Measurements from ENCODE around the gene PRSS33.

The PRSS33 gene

DNA sequence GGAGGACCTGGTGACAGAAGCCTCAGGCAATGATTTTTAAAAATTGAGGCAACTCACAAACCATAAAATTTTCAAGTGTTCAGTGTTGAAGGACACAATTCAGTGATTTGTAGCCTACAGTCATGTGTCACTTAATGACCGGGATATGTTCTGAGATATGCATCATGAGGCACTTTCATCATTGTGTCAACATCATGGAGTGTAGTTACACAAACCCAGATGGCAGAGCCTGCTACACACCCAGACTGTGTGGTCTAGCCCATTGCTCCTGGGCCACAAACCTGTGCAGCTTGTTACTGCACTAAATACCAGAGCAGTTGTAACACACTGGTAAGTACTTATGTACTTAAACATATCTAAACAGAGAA is 12.5 kb upstream of the PRSS33 start:
- DNase-seq (ENCODE audit: low read depth in 4 of 4, low spot score in 1 of 4) = no peak

DNA sequence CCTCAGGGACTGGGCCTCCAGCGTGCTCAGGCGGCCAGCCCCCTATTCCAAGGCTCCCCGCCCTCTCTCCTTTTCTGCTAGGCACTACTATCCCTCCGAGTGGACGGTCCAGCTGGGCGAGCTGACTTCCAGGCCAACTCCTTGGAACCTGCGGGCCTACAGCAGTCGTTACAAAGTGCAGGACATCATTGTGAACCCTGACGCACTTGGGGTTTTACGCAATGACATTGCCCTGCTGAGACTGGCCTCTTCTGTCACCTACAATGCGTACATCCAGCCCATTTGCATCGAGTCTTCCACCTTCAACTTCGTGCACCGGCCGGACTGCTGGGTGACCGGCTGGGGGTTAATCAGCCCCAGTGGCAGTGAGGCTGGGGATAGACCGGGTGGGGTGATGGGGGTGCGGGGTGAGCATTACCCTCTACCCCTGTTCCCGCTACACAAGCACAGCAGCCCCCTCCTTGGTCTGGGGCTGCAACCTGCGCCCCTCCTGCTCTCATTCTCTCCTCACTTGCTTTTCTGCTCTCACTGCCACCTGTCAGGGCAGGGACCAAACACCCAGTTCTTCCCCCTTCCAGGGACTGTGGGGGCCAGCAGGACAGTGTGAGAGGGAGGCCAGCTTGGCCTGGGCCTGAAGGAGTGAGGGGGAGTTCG is 12.0 kb upstream of the PRSS33 start:
- DNase-seq (ENCODE audit: low read depth in 4 of 4, low spot score in 1 of 4) = no peak

DNA sequence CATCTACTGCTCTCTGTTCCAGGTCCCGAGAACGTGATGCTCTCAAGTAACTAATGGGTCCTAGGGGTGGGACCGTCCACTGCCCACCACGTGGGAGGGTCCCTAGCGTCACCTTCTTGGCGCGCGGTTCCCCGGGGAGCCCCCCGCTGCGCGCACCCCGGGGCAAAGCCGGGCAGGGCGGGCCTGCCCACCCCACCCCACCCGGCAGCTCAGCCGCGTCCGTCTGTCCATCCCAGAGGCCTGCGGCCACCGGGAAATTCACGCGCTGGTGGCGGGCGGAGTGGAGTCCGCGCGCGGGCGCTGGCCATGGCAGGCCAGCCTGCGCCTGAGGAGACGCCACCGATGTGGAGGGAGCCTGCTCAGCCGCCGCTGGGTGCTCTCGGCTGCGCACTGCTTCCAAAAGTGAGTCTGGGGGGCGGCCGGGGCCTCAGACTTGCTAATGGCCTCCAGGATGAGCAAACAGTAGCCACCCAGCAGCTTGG is 11.4 kb upstream of the PRSS33 start:
- no peak for DNase-seq (ENCODE audit: low read depth in 4 of 4, low spot score in 1 of 4)

DNA sequence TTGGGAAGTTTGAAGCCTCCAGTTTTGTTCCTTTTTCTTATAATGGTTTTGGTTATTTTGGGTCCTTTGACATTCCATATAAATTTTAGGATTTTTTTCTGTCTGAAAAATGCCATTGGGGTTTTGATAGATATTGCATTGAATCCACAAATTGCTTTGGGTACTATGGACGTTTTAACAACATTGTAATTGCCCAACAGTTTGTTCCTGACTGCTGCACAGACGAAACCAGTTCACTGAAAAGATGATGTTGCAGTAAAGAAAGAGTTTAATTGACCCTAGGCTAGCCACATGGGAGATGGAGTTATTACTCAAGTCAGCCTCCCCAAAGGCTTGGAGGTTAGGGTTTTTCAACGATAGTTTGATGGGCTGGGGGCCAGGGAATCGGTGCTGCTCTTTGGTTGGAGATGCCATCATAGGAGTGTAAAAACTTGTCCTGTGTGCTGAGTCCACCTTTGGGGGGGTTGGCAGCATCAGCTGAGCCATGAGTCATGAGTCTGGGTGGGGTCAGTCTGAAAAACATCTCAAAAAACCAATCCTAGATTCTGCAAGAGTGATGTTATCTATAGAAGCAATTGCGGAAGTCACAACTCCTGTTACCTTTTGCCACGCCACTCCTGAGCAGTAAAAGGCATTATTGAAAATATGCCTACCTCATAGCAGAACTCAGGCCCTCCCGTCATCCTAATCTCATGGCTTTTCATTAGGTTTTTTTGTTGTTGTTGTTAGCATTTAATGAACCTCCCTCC is 8.2 kb upstream of the PRSS33 start:
- DNase-seq (ENCODE audit: low read depth in 4 of 4, low spot score in 1 of 4) = no peak

DNA sequence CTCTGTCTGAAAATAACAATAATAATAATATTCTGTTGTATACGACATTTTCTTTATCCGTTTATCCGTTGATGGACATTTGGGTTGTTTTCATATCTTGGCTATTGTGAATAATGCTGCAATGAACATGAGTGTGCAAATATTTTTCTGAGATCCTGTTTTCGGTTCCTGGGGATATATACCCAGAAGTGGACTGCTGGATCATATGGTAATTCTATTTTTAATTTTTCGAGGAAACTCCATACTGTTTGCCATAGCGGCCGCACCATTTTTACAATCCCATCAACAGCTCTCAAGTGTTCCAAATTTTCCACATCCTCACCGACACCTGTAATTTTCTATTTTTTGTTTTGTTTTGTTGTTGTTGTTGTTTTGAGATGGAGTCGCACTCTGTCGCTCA is 5.6 kb upstream of the PRSS33 start:
- DNase-seq (ENCODE audit: low read depth in 4 of 4, low spot score in 1 of 4) = no peak

DNA sequence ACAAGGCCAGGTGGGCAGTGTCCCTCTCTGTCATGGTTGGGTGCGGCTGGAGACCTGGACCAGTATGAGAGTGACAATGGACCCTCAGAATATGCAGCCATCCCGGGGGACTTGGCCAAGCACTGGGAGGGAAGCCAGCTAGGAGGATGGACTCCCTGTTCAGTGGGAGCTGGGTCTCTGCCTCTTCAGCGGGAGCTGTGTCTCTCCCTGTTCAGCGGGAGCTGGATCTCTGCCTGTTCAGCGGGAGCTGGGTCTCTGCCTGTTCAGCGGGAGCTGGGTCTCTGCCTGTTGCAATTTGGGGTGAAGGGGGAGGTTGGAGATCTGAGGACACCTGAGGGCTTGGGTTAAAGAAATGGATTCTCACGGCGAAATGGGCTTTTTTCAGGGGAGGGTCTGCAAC is 3.8 kb upstream of the PRSS33 start:
- DNase-seq (ENCODE audit: low read depth in 4 of 4, low spot score in 1 of 4) = no peak

DNA sequence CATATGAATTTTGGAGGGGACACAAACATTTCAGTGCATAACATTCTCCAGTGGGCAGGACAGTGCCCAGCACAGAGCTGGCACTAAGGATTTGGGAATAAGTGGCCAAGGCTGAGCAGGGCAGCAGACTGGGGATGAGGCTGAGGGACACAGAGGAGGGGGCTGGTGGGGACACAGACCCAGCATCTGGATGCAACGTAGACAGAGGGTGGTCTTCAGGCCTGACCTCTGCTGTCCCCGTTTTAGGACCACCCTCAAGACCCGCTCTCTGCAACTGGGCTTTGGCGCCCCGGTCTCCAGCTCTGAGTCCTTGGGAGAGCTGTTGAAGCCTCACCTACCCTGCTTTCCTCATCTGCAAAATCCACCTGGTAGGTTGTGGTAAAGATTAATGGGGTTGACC is 3.3 kb upstream of the PRSS33 start:
- no peak for DNase-seq (ENCODE audit: low read depth in 4 of 4, low spot score in 1 of 4)

DNA sequence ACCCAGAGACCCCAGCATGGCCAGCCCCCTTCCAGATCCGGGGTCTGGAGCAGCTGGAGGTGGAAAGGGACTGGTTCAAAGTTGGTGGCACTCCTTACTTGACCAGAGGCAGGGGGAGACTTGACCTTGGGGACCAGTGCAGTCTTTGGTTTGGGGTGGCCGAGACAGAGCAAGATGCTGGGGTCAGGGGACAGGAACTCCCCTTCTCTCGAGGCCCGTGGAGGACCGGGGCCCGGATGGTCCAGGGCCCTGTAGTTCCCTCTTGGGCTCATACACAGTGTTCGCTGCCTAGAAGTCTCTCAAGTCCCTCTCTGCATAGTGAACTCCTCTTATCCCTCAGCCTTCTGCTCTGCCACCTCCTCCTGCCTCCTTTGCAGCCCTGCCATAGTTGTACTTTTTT is 601 bp upstream of the PRSS33 start:
- DNase-seq (ENCODE audit: low read depth in 4 of 4, low spot score in 1 of 4) = no peak

DNA sequence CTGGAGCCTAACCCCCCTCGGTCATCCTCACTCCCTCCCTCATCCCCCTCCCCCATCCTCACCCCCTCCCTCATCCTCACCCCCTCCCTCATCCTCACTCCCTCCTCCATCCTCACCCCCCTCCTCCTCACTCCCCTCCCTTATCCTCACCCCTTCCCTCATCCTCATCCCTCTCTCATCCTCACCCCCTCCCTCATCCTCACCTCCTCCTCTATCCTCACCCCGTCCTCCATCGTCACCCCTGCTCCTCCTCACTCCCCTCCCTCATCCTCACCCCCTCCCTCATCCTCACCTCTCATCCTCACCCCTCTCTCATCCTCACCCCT is 571 bp downstream of the PRSS33 start:
- no peak for DNase-seq (ENCODE audit: low read depth in 4 of 4, low spot score in 1 of 4)

DNA sequence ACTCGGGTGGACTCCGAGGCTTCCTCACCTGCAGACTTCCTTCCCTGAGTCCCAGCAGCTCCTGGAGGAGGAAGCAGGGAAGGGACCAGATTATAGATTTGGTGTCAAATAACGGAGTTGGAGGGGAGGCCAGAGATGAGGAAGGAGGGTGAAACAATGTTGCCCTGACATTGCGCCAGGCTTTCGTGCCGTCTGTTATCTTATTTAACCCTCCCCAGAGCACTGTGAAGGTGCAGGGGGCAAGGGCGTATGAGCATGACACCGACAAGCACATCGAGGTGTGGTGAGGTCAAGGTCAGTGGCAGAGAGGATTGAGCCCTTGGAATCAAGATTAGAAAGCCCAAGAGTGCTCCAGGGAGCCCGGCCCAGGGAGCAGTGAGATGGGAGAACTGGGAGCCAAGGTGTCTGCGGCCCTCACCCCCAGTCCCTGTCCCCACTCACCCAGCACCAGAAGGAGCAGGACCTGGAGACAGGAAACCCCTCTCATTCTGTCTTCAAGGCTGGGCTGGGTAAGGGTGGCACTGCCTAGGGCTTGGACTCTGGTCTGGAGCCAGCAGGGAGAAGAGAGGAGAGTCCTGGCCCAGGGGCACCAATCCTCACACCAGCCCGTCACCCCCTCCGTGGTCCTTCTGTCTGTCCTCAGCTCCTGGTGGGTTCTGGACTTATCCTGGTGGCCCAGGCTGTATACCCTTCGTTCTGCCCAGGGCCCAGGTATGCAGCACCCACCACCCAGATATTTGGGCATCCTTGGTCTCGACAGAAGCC is 1.1 kb downstream of the PRSS33 start:
- DNase-seq (ENCODE audit: low read depth in 4 of 4, low spot score in 1 of 4) = no peak

DNA sequence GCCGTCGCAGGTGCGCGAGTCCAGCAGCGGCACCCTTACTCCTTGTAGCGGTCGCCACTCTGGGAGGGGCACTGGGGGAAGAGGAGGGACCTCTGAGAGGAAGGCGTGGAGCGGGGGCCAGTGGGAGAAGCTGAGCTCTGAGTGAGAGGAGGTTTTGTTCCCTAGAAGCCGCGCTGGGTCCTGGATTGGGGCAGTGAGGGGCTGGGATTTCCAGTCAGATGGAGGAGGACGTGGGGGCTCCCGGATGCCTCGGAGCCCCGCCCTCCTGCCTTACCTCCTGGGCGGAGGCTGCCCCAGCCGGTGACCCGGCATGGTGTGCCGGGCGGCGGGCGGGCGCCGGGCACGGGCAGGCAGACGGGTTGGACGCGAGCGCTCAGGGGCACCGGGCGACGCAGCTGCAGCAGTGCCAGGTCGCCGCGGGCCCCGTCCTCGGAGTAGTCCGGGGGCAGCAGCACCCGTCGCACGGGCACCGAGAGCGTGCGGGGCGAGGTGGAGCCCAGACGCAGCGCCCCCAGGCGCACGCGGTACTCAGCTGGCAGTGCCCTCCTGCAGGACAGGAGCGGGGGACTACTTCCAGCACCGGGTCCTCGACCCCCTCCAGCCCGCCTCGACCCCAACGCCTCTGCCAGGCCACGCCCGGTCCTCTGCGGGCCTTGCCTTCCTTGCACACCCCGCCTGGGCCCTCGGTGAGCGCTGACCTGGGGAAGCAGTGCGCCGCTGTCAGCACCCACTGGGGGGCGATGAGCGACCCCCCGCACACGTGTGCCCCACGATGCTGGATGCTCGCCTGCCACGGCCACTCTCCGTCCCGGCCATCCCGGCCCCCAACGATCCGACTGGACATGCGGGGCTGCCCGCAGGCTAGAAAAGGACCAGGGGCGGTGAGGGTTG is 2.0 kb downstream of the PRSS33 start:
- DNase-seq (ENCODE audit: low read depth in 4 of 4, low spot score in 1 of 4) = peak in 1 of 4 experiments; percentile 40

DNA sequence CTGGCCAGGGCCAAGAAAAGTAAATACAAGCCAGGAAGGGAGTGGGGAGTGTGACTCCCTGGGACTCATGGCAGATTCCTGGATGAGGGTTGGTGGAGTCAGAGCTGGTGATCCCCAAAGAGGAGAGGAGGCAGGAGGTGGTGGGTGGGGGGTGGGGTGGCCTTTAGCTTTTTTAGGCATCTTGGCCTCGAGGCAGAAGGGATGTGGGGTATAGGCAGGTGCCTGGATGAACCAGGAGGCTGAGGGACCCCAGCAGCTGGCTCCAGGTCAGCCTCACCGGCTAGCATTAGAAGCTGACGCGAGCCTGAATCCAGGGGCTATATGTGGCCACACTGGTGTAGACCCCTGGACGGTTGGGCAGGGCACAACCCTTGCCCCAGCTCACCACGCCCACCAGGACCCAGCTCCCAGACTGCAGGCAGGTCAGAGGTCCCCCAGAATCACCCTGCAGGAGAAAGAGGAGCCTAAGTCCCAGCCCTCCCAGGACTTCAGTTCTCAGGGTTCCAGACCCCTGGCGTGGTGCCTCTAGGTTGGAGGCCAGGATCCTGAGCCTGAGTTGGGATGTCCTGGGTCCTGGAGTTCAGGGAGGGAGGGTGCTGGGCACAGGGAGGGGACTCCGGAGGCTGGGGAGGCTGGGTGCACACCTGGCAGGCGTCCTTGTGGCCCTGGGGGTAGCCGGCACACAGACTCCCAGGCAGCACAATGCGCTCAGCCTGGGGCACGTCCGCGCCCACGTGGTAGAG is 2.8 kb downstream of the PRSS33 start:
- DNase-seq (ENCODE audit: low read depth in 4 of 4, low spot score in 1 of 4) = no peak

DNA sequence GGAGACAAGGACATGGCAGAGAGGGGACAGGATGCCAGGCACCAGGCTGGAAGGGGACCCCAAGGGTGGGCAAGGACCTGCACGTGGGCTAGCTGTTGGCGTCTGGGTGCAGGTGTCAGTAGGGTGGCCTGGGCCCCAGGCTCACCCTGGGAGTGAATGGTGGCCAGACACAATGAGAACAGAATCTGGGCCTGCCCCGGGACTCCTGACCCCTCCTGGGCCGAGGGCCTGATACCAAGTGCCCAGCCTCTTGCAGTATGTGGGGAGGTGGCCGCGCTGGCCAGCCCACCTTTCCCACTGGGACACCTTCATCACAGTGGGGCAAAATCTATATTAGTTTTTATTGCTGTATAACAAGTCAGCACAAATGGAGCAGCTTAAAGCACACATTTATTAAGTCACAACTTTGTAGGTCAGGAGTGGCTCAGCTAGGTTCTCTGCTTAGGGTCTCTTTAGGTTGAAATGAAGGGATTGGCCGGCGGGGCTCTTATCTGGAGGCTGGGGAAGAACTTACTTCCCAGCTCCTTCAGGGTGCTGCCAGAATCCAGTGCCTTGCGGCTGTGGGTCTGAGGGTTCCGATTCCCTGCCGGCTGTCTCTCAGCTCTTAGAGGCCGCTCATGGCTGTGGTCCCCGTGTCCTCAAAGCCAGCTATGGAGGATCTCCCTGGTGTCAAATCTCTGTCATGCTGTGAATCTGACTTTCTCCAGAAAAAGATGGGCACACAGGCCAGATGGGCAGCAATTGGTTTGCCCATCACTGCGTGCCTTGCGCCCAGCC is 3.6 kb downstream of the PRSS33 start:
- no peak for DNase-seq (ENCODE audit: low read depth in 4 of 4, low spot score in 1 of 4)

DNA sequence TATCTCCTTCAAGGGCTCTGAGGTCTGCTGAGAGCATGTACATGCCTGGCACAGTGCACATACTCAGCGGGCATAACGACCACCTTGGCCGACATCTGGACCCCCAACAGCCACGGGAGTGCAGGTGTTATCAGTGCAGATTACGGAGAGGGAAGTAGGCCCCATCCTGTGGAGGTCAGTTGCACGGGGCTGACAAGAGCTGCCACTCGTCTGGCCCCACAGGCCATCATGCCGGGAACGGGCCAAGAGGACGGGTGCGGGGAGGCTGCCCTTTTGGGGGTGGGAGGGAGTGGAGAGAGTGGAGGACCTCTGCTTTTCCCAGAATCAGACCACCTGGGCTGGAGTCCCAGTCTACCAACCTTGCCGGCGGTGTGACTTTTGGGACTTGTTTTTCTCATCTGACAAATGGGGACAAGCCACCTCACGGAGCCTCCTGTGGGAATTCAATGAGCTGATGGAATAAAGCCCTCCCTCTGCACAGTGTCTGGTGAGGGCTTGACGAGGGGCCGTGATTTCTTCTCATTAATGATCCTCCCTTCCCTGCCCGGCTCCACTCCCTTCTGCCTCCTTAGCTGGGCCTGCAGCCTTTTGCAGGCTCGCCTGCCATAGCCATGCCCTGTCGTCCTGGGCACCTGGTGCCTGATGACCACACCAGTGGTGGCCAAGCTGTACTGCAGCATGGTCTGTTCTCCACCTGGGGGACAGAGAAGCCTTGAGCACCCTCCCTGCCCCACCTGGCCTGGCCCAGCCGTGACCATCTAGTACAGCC is 4.6 kb downstream of the PRSS33 start:
- no peak for DNase-seq (ENCODE audit: low read depth in 4 of 4, low spot score in 1 of 4)

DNA sequence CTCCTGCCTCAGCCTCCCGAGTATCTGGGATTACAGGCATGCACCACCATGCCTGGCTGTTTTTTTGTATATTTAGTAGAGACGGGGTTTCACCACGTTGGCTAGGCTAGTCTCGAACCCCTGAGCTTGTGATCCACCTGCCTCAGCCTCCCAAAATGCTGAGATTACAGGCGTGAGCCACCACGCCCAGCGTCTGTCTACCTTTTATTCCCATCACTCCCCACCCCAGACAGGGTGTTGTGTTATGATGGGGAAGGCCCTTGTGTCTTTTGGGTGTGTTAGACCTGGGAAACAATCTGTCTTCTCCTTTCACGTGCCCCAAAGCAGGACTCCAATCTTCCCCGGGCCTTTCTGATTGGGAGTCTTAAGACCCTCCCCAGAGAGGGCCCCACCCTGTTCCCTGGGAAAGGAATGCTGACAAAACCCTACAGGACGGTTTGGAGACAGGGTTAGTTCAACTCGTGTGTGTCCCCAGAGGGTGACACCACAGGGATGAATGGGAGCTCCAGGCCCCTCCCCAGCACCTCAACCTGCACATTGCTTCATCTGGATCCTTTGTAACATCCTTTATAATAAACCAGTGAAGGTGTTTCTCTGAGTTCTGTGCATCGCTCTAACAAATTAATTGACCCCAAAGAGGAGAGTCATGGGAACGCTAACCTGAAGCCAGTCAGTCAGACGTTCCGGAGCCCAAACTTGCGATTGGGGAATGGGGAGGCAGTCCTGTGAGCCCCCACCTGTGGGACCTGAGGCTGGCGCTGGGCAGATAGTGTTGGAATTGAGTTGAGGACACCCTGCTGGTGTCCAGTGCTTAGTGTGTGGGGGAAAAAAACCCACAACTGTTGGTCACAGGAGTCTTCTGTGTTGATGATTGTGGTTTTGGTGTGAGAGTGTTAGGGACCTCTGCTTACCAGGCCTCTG is 7.1 kb downstream of the PRSS33 start:
- DNase-seq (ENCODE audit: low read depth in 4 of 4, low spot score in 1 of 4) = no peak

DNA sequence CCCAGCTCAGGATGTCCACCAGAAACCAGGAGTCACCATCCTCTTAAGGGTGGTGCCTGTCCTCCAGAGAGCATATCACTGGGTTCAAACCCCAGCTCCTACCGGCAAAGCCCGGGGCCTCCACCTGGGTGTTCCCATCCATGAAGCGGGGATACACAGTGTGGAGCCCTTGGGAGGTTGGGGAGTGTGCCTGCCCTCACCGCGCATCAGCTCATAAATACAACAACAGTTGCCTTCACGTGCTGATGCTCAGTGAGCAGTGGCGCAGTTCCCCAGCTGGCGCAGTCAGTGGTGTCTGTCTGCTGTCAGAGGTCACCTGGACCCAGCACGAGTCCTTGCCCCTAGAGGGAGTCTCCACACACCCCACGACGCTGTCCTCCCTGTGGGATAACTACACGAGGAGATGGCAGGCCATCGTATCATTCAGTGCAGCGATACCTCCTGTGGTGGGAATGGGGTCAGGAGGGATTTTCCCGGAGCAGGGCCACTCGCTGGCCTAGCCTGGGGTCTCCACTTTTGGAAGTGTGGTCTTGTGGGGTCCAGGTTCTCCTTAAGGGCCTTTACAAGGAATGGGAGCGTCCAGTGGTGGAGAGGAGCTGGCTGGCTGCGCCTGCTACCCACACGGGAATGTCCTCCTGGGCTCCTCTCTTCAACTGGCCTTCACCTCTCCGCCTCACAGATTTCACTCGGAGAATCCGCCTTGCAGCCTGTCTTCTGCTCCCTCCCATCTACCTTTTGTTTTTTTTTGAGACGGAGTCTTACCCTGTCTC is 8.0 kb downstream of the PRSS33 start:
- DNase-seq (ENCODE audit: low read depth in 4 of 4, low spot score in 1 of 4) = no peak

DNA sequence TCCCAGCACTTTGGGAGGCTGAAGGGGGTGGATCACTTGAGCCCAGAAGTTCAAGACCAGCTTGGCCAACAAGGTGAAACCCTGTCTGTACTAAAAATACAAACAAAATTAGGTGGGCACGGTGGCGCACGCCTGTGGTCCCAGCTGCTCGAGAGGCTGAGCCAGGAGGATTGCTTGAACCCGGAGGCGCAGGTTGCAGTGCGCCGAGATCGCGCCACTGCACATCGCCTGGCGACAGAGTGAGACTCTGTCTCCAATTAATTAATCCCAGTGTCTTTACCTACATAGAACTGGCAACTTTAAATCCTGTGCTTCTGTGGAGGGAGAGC is 8.8 kb downstream of the PRSS33 start:
- no peak for DNase-seq (ENCODE audit: low read depth in 4 of 4, low spot score in 1 of 4)

All from stimulated activated CD4-positive, alpha-beta T cell treated with anti-CD3 and anti-CD28 coated beads, Interleukin-1b, Interleukin-23, amount 100 ng/mL, for 24 hours (primary cell).